ENCODE data around the gene ANKRD40.

ANKRD40 gene

GRCh38 chr17:50722746-50723145 is 15.0 kb upstream of the ANKRD40 start:
- no peak for TF ChIP-seq CTCF (IDR thresholded peaks at IDR 0.05; ENCODE audit: control insufficient read depth, insufficient read depth, low read depth, low read length, missing control alignments)
- no peak for DNase-seq (ENCODE audit: low read depth)
- H3K4me3 ChIP-seq (ENCODE audit: control insufficient read depth, low read depth, low read length), result no peak overlapping the region

DNA sequence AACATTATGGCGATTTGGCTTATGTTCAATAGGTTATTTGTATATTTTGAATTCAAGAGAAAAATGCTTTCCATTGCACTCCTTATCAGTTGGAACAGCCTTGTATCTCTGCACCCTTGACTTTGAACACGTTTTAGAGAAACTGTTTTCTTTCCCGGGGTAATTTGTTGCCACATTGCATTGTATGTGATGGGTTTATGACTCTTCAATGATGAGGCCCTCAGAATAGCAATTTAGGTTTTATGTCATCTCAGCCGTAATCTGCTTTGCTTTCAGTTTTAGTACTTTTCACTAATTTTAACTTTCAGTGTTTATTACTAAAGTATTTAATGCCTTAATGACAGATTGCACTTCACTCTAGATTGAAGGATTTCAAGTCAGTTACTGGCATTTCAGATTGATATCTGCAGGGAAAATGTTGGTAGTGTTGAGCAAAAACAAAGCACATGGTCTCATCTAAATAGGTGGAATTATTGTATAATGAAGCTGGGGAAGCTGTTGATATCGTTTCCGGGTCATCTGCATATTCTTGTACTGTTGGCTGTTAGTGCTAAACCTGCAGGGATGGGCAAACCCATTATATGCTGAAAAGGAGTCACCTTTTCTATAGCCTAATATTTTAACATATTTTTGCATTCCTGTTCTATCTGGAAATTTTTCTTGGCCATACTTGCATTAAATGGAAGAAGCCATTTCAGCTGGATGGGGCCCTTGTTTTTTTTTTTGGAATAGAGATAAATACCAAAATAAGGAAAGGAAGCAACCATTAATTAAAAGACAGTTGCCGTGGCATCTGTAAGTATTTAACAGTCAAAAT is 13.7 kb upstream of the ANKRD40 start:
- TF ChIP-seq CTCF (IDR thresholded peaks at IDR 0.05; ENCODE audit: control insufficient read depth, insufficient read depth, low read depth, low read length, missing control alignments), result no peak
- H3K4me3 ChIP-seq (ENCODE audit: control insufficient read depth, low read depth, low read length), result peak overlapping the region; percentile 67
- no peak for DNase-seq (ENCODE audit: low read depth)

DNA sequence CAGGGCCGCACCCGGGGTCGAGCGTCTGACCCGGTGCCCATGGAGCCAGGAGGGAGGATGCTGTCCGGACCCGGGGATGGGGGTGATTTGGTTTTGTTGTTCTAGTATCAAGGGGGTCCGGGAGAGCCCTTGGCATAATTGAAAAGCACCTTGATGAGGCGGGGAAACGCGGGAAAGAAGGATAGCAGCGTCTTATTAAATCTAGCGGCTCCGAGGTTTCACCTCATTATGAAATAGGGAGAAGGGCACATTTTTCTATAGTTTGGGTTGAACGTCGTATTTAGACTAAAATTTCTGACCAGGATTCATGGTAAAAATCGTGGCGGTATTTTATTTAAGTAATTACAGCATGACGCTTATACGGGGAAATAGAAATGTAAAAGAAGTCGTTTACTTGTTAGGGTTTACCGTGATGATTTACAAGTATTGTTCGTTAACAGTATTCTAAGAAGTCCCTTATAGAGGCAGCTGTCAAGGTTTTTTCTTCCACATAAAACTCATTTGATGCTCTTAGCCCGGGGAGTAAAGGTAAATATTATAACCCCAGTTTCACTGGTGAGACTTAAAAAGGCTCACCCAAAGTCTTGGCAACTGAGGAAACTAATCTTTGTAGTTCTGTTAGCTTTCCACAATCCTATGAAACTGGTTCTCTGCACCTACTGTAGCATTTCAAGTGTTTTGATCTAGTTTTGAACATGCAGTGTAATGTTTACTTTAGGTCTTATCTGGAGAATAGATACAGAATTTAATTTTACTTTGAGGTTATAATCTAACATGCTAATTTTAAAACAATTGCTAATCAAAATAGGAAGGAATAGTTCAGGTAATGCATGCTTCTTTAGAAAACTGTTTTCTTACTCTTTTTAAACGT is 12.4 kb upstream of the ANKRD40 start:
- no peak for TF ChIP-seq CTCF (IDR thresholded peaks at IDR 0.05; ENCODE audit: control insufficient read depth, insufficient read depth, low read depth, low read length, missing control alignments)
- DNase-seq (ENCODE audit: low read depth), result no peak
- H3K4me3 ChIP-seq (ENCODE audit: control insufficient read depth, low read depth, low read length), result peak overlapping the region; percentile 67

GRCh38 chr17:50719144-50719923 is 11.6 kb upstream of the ANKRD40 start, which contains the start of gene LUC7L3:
Gene LUC7L3 (plus strand): TSS chr17:50719603. CDS start chr17:50719733, 130 bp downstream.
- peak within 1 kb of the TSS; percentile 67 for H3K4me3 ChIP-seq (ENCODE audit: control insufficient read depth, low read depth, low read length)
- TF ChIP-seq CTCF (IDR thresholded peaks at IDR 0.05; ENCODE audit: control insufficient read depth, insufficient read depth, low read depth, low read length, missing control alignments), result no peak
- DNase-seq (ENCODE audit: low read depth), result peak; percentile 61

GRCh38 chr17:50715471-50715870 is 7.8 kb upstream of the ANKRD40 start:
- no peak overlapping the region for H3K4me3 ChIP-seq (ENCODE audit: control insufficient read depth, low read depth, low read length)
- DNase-seq (ENCODE audit: low read depth), result no peak
- no peak for TF ChIP-seq CTCF (IDR thresholded peaks at IDR 0.05; ENCODE audit: control insufficient read depth, insufficient read depth, low read depth, low read length, missing control alignments)

GRCh38 chr17:50712641-50713040 is 4.9 kb upstream of the ANKRD40 start:
- no peak for TF ChIP-seq CTCF (IDR thresholded peaks at IDR 0.05; ENCODE audit: control insufficient read depth, insufficient read depth, low read depth, low read length, missing control alignments)
- H3K4me3 ChIP-seq (ENCODE audit: control insufficient read depth, low read depth, low read length), result no peak overlapping the region
- DNase-seq (ENCODE audit: low read depth), result no peak
